Skeletal muscle satellite cell (primary cell): ENCODE measurements around the gene ACVR1.

Experiments used
- H3K27me3 ChIP-seq: 2 replicates; pipeline ENCODE4 v1.7.0; 2013; ENCODE audit warnings: low read length; ENCODE audit not compliant: control insufficient read depth, insufficient read depth
- H3K36me3 ChIP-seq: 2 replicates; pipeline ENCODE4 v1.7.0; 2013; ENCODE audit warnings: mild to moderate bottlenecking, control low read depth, low read length; ENCODE audit not compliant: insufficient read depth
- H3K4me1 ChIP-seq: 2 replicates; pipeline ENCODE4 v1.7.0; 2013; ENCODE audit warnings: low read length; ENCODE audit not compliant: control insufficient read depth, insufficient read depth
- H3K4me2 ChIP-seq: 2 replicates; pipeline ENCODE4 v1.7.0; 2013; ENCODE audit warnings: mild to moderate bottlenecking, low read length
- H3K4me3 ChIP-seq: 2 replicates; pipeline ENCODE4 v1.7.0; 2013; ENCODE audit warnings: low read length
- H3K9ac ChIP-seq: 2 replicates; pipeline ENCODE4 v1.7.0; 2013; ENCODE audit warnings: mild to moderate bottlenecking, low read depth, low read length, moderate library complexity
- H3K9me3 ChIP-seq: replicated peaks from 2 replicates; pipeline ENCODE4 v1.7.0; 2013; ENCODE audit warnings: mild to moderate bottlenecking, control low read depth, low read length

The ACVR1 gene

DNA sequence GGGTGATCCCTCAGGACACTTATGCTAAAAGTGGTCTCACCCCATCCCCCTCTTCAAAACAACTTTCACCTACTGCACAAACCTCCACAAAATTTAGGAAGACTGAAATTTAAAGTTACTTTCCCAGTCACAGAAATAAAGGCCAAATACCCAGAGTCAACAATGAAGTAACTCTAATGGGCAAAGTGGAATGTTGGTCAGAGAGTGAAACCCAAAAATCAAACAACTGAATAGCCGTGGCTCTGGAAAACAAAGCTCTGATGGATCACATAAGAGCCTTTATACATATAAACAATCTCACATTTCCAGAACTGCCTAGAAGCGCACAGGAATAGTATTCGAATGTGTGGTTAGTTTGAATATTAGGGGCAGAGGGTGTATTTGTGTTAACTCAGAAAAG lies 4.7 kb downstream of the ACVR1 start:
- Histone ChIP-seq H3K4me3 (no peak overlapping the region), H3K4me2 (no peak overlapping the region), H3K9me3 (no peaks in the 10 kb centered on the region), H3K9ac (no peak overlapping the region), H3K4me1 (peaks cover 40% of the 10 kb centered on the region), H3K36me3 (no peaks in the 10 kb centered on the region), H3K27me3 (no peaks in the 10 kb centered on the region)

DNA sequence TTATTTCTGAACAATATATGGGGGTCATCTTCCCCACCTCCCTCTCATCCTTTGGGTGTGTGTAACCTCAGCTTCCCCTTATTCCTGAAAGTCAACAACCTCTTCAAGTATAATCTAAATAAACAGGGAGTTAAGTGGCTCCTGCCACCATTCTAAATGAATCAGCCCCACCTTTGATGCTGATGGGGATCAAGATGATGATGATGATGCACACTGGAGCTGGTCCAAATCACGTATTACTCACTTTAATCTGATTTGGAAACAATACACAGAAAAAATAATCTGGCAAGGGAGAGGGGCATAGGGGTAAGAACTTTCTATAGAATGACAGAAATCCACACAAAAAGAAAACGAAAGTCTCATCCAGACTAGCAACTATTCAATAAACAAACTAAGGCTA lies 7.1 kb downstream of the ACVR1 start:
- H3K4me2 ChIP-seq, result no peak overlapping the region
- H3K4me3 ChIP-seq, result no peak overlapping the region
- no peak overlapping the region for H3K9ac ChIP-seq
- peaks cover 41% of the 10 kb centered on the region for H3K4me1 ChIP-seq
- no peaks in the 10 kb centered on the region for H3K9me3 ChIP-seq
- no peaks in the 10 kb centered on the region for H3K27me3 ChIP-seq
- no peaks in the 10 kb centered on the region for H3K36me3 ChIP-seq

DNA sequence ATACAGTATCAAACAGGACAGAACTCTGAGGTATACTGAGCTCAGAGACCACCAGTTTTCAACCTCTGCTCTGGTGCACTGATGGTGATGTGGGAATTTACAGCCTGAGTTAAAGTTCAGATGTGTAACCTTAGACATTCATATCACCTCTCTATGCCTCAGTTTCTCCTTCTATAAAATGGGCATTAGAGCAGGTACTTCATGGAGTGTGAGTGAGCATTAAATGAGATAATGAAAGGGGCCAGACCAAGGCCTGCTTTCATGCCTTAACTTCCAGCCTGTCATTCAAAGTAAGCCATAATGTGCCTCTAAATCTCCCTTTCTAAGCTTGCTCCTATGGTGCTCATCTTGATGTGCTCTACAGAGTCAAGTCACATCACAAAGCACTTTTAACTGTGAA lies 8.4 kb downstream of the ACVR1 start:
- Histone ChIP-seq H3K4me3 (no peak overlapping the region), H3K9me3 (no peaks in the 10 kb centered on the region), H3K9ac (no peak overlapping the region), H3K4me2 (no peak overlapping the region), H3K27me3 (no peaks in the 10 kb centered on the region), H3K4me1 (peaks cover 30% of the 10 kb centered on the region), H3K36me3 (no peaks in the 10 kb centered on the region)

DNA sequence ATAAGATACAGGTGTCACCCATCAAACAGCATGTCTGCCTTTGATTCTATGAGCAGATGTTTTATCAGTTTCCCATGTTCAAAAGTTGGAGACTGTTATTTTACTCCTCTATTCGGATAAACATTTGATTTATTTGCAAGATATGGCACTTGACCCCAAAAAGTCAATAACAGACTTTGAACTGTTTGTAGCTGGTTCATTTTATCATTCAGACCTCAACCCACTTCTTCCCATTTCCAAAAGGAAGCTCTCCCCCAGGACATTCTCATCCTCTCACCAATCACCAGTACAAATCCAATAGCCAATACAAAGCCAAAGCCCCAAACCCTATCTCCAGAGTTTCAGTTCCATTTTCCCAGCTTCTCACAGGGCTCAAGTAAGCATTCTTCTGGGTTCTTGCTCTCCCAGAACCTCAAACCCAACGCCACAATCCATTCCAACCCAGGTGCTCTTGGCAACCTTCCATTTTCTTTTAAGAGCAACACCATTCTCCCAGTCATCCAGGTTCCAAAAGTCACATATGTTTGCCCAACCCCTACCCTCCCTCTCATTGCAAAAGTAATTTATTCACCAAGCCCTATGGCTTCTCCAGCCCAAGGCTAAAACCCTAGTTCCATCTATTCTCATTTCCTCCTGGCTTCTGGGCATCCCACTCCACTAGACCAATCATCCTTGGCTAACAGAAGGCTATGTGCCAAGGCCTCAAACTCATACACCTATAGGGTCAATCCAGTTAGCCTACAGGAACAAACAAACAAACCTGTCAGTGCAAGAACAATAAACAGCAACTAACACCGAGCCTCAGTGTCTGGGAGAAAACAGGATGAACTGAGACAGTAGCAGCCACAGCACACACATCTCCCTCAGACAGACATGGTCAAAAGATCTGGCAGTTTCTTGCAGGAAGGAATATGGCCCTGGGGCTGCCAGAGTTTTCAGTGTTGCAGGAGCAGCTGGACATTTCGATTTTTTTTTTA lies 9.2 kb downstream of the ACVR1 start:
- Histone ChIP-seq H3K4me3 (no peak overlapping the region), H3K9ac (no peak overlapping the region), H3K4me1 (peaks cover 23% of the 10 kb centered on the region), H3K4me2 (peak overlapping the region; percentile 50), H3K36me3 (no peaks in the 10 kb centered on the region), H3K9me3 (no peaks in the 10 kb centered on the region), H3K27me3 (no peaks in the 10 kb centered on the region)

DNA sequence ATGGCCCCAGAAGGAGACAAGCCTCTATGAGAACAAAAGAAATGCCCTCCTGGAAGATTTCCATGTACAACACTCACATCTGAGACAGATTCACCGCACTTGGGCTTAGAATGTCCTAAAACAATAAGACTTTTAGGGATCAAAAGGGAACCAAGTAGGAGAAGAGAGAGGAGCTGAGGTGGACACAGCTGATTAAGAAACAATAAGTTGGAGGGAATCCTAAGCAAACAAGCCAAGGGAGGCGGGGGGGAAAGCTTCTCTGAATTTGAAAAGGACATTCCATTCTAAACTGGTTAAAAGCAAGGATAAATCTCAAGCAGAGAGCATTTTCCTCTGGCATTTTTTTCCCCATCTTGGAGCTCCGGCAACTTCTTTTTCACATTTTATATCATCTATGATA lies 9.9 kb downstream of the ACVR1 start:
- no peaks in the 10 kb centered on the region for H3K36me3 ChIP-seq
- no peaks in the 10 kb centered on the region for H3K27me3 ChIP-seq
- H3K9me3 ChIP-seq, result no peaks in the 10 kb centered on the region
- H3K4me1 ChIP-seq, result peaks cover 23% of the 10 kb centered on the region
- H3K4me2 ChIP-seq, result peak overlapping the region; percentile 50
- no peak overlapping the region for H3K9ac ChIP-seq
- no peak overlapping the region for H3K4me3 ChIP-seq

DNA sequence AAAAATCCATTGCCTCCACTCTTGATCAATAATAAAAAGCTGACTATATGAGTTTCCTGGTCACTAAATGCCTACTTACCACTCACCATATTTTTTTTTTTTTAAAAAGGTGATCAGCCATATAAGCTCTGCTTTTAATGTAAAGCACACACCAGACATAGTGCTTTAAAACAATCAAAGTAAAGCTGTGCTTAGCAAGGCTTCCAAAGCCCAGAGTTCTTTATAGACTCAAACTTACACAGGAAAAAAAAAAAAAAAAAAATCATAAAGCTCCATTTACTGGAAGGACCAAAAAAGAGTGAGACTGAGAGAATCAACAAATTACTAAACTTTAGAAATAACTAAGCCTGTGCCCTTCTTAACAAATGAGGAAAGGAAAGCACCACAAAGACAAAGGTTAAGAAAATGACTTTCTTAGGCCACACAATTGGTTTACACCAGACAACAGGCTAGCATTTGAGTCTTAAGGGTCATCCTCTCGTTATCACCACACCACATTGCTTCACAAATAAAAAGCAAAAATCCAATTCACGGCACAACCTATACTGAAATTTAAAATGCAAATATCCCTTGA lies 11.2 kb downstream of the ACVR1 start:
- no peak overlapping the region for H3K4me3 ChIP-seq
- no peak overlapping the region for H3K4me2 ChIP-seq
- no peak overlapping the region for H3K9ac ChIP-seq
- H3K4me1 ChIP-seq, result peaks cover 23% of the 10 kb centered on the region
- H3K9me3 ChIP-seq, result no peaks in the 10 kb centered on the region
- no peaks in the 10 kb centered on the region for H3K36me3 ChIP-seq
- H3K27me3 ChIP-seq, result no peaks in the 10 kb centered on the region

DNA sequence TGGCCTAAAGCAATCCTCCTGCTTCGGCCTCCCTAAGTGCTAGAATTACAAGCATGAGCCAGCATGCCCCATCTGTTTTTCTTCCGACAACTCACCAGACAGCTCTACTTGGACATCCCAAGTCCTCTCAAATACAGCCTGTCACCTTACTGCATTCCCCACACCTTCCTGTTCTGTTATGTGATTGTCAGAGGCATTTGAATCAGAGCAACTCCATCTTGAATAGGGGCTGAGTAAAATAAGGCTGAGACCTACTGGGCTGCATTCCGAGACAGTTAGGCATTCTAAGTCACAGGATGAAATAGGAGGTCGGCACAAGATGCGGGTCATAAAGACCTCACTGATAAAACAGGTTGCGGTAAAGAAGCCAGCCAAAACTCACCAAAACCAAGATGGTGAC lies 17.3 kb downstream of the ACVR1 start:
- H3K9me3 ChIP-seq, result no peaks in the 10 kb centered on the region
- no peak overlapping the region for H3K4me3 ChIP-seq
- H3K9ac ChIP-seq, result no peak overlapping the region

DNA sequence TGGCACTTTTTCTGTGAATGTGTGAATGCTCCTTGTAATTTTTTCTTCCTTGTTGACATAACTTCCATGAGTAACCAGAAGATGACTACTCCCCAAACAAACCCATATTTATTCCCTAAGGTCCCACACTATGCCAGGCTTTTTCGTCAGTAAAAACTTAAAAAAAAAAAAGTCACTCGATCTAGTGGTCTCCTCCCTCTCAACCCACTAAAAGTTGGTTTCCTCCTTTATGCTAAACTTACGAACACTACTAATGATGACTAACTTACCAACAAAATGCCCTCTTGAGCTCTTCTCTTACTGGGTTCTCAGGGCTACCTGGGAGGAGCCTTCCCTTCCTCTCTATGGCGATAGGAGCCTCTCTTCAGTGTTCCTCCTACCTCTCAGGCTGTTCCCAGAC lies 18.2 kb downstream of the ACVR1 start:
- H3K9ac ChIP-seq, result peak overlapping the region; percentile 17
- H3K4me3 ChIP-seq, result no peak overlapping the region

More for the DNA sequence above, 17.3 kb downstream of the ACVR1 start:
- Histone ChIP-seq H3K36me3 (peaks cover 6% of the 10 kb centered on the region), H3K27me3 (no peaks in the 10 kb centered on the region), H3K4me1 (peaks cover 39% of the 10 kb centered on the region), H3K4me2 (no peak overlapping the region)

DNA sequence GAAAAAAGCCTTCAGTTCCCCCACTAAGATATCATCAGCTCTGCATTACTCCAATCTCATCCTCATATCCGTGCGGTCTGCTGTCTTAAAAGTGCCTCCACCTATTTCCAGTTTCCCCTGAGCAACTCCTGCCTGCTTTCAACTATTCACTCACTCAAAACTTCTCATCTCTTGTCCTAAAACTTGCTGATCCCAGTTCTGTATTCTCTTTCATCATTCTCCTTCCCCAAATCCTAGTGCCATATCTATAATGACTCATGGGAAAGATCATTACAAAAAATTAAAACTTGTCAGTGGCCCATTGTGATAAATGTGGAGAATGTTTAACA lies 20.0 kb downstream of the ACVR1 start:
- H3K27me3 ChIP-seq, result no peaks in the 10 kb centered on the region
- peaks cover 42% of the 10 kb centered on the region for H3K4me1 ChIP-seq
- H3K9ac ChIP-seq, result peak overlapping the region; percentile 71
- H3K4me3 ChIP-seq, result peak overlapping the region; percentile 8
- H3K36me3 ChIP-seq, result peaks cover 6% of the 10 kb centered on the region
- no peaks in the 10 kb centered on the region for H3K9me3 ChIP-seq
- H3K4me2 ChIP-seq, result peak overlapping the region; percentile 69

More for the DNA sequence above, 18.2 kb downstream of the ACVR1 start:
- Histone ChIP-seq H3K36me3 (peaks cover 6% of the 10 kb centered on the region), H3K27me3 (no peaks in the 10 kb centered on the region), H3K4me1 (peaks cover 42% of the 10 kb centered on the region), H3K9me3 (no peaks in the 10 kb centered on the region), H3K4me2 (peak overlapping the region; percentile 14)

DNA sequence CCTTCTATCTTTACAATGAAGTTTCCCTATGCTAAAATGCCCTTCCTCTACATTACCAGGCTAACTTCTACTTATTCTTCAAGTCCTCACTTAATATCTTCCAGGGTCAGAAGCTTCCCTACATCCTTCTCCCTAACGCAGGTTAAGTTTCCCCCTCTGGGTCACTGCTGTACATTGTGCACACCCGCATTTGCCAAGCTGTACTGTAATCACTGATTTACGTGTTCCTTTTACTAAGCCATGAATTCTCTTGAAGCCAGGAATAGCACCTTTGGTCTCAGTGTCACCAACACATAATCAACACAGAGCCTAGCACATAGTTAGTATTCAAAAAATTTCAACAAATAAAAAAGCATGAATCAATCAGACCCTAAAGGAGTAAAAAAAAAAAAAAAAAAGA lies 22.3 kb downstream of the ACVR1 start:
- H3K4me2 ChIP-seq, result no peak overlapping the region
- peaks cover 3% of the 10 kb centered on the region for H3K36me3 ChIP-seq
- no peaks in the 10 kb centered on the region for H3K27me3 ChIP-seq
- H3K9ac ChIP-seq, result no peak overlapping the region
- H3K4me1 ChIP-seq, result peaks cover 48% of the 10 kb centered on the region
- H3K4me3 ChIP-seq, result no peak overlapping the region
- H3K9me3 ChIP-seq, result no peaks in the 10 kb centered on the region

DNA sequence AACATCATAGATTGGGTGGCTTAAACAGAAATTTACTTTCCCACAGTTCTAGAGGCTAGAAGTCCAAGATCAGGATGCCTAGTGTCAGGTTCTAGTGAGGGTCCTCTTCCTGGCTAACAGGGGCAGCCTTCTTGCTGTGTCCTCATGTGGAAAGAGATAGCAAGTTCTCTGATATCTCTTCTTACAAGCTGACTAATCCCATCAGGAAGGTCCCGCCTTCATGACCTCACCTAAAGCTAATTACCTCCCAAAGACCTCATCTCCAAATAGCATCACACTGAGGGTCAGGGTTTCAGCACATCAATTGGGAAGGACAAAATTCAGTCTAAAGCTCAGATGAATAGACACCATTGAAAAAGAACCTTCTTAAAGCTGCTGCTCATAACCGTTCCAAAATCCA lies 22.9 kb downstream of the ACVR1 start:
- Histone ChIP-seq H3K36me3 (peaks cover 2% of the 10 kb centered on the region), H3K9me3 (no peaks in the 10 kb centered on the region), H3K9ac (no peak overlapping the region), H3K4me2 (no peak overlapping the region), H3K4me3 (no peak overlapping the region), H3K27me3 (no peaks in the 10 kb centered on the region), H3K4me1 (peaks cover 45% of the 10 kb centered on the region)

DNA sequence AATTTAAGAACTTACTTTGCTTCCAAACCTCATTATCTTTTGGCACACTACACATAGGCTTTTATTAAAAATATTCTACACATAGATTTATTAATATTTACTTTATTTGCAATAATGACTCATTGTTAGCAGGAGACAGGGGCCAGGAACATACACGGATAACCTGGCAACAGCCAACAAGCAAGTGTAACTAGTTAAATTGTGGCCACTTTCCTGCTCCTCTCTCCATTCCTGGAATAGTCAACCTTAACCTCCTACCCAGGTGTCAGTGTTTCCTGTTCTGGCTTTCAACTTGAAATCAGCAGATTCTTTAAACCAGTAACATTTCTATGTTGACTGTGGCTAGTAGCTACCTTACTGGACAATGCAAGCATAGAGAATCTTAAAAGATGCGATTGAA lies 26.5 kb downstream of the ACVR1 start:
- peaks cover 15% of the 10 kb centered on the region for H3K4me1 ChIP-seq
- H3K4me2 ChIP-seq, result no peak overlapping the region
- no peaks in the 10 kb centered on the region for H3K27me3 ChIP-seq
- no peak overlapping the region for H3K9ac ChIP-seq
- H3K36me3 ChIP-seq, result peaks cover 8% of the 10 kb centered on the region
- H3K9me3 ChIP-seq, result no peaks in the 10 kb centered on the region
- no peak overlapping the region for H3K4me3 ChIP-seq
